DND-41 (cell line): Measurements from ENCODE around the gene CD14.

Experiments used
- ATAC-seq: fragments of 200-7000 bp; cut with Tn5 transposase; 3 replicates; pipeline ENCODE4 v1.9.1; 2021; ENCODE audit warnings: low read depth; ENCODE audit not compliant: insufficient read depth
- DNase-seq: peaks from one replicate; pipeline ENCODE4 v3.0.0-alpha.2; 2020
- H2AFZ ChIP-seq: 2 replicates; pipeline ENCODE4 v1.6.0; 2012; ENCODE audit warnings: low read depth, low read length
- H3K27ac ChIP-seq: 2 replicates; pipeline ENCODE4 v1.5.1; 2012; ENCODE audit warnings: low read length, inconsistent platforms
- H3K27me3 ChIP-seq: fragments of 200-600 bp; sonication (generic); 2 replicates; pipeline ENCODE4 v1.6.0; 2012; ENCODE audit warnings: low read length, mild to moderate bottlenecking, inconsistent platforms; ENCODE audit not compliant: insufficient read depth, poor library complexity
- H3K36me3 ChIP-seq: 2 replicates; pipeline ENCODE4 v1.5.1; 2012; ENCODE audit warnings: low read length, inconsistent platforms; ENCODE audit not compliant: insufficient read depth
- H3K4me1 ChIP-seq: 2 replicates; pipeline ENCODE4 v1.5.1; 2012; ENCODE audit warnings: mild to moderate bottlenecking, low read length; ENCODE audit not compliant: insufficient read depth
- H3K4me2 ChIP-seq: 2 replicates; pipeline ENCODE4 v1.6.0; 2012; ENCODE audit warnings: mild to moderate bottlenecking, moderate library complexity, low read length, inconsistent platforms; ENCODE audit not compliant: insufficient read depth
- H3K4me3 ChIP-seq, 2 experiments: fragments of 200-600 bp in 1 of 2; shearing (Covaris generic) in 1 of 2; 2 replicates each; pipeline ENCODE4 v1.5.1; 2012 to 2016; ENCODE audit warnings: inconsistent platforms in 2 of 2, low read length in 2 of 2, mild to moderate bottlenecking in 2 of 2, low read depth in 1 of 2, moderate library complexity in 1 of 2
- H3K79me2 ChIP-seq: 2 replicates; pipeline ENCODE4 v1.6.0; 2012; ENCODE audit warnings: low read length, inconsistent platforms; ENCODE audit not compliant: insufficient read depth
- H3K9ac ChIP-seq: 2 replicates; pipeline ENCODE4 v1.6.0; 2012; ENCODE audit warnings: low read depth, mild to moderate bottlenecking, inconsistent platforms, low read length, moderate library complexity
- H3K9me3 ChIP-seq: 2 replicates; pipeline ENCODE4 v1.5.1; 2012; ENCODE audit warnings: low read length, moderate library complexity, mild to moderate bottlenecking, inconsistent platforms; ENCODE audit not compliant: insufficient read depth, severe bottlenecking
- H4K20me1 ChIP-seq: 2 replicates; pipeline ENCODE4 v1.6.0; 2012; ENCODE audit warnings: low read length; ENCODE audit not compliant: insufficient read depth
- EZH2 ChIP-seq: IDR thresholded peaks from 3 replicates; pipeline ENCODE4 v1.6.1; 2012; ENCODE audit warnings: borderline replicate concordance, low read depth, mild to moderate bottlenecking, moderate library complexity, low read length, inconsistent platforms; ENCODE audit not compliant: severe bottlenecking
- TF ChIP-seq, protein P1 (sequence below): IDR thresholded peaks from 2 replicates; pipeline ENCODE4 v1.5.1; 2012; ENCODE audit warnings: borderline replicate concordance, low read length, moderate library complexity, mild to moderate bottlenecking; ENCODE audit not compliant: poor library complexity, severe bottlenecking; ENCODE audit errors: extremely low read depth

CD14 gene

DNA sequence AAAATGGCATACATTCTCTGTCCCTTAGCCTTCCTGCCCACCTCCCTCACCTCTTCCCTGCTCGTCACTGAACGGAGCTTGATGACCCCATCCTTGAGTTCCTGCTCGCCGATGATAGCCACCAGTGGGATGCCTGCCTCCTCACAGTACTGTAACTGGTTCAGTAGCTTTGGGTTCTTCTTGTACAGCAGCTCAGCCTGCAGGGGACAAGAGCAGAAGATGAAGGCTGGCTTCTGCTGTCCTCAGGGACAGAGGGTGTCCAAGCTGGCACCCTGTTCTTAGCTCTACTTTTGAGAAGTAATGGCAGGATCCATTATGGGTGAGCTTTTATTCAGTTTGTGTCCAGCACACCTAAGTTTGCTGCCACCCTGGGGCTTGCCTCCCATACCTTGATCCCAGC, 41.7 kb upstream of the CD14 start:
- no peak for ATAC-seq
- H3K4me2 ChIP-seq: no peak overlapping the region
- H2AFZ ChIP-seq: no peak overlapping the region
- no peak for TF ChIP-seq EZH2
- TF ChIP-seq, protein P1, sequence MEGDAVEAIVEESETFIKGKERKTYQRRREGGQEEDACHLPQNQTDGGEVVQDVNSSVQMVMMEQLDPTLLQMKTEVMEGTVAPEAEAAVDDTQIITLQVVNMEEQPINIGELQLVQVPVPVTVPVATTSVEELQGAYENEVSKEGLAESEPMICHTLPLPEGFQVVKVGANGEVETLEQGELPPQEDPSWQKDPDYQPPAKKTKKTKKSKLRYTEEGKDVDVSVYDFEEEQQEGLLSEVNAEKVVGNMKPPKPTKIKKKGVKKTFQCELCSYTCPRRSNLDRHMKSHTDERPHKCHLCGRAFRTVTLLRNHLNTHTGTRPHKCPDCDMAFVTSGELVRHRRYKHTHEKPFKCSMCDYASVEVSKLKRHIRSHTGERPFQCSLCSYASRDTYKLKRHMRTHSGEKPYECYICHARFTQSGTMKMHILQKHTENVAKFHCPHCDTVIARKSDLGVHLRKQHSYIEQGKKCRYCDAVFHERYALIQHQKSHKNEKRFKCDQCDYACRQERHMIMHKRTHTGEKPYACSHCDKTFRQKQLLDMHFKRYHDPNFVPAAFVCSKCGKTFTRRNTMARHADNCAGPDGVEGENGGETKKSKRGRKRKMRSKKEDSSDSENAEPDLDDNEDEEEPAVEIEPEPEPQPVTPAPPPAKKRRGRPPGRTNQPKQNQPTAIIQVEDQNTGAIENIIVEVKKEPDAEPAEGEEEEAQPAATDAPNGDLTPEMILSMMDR: no peak
- DNase-seq: no peak
- H3K9ac ChIP-seq: no peak overlapping the region
- H3K4me1 ChIP-seq: no peaks in the 10 kb centered on the region
- H3K79me2 ChIP-seq: no peaks in the 10 kb centered on the region
- no peak overlapping the region for H3K4me3 ChIP-seq
- peaks cover 88% of the 10 kb centered on the region for H3K36me3 ChIP-seq
- H3K27ac ChIP-seq: no peak overlapping the region
- H4K20me1 ChIP-seq: 0 out of 2 replicates have a peak, but pooled peaks cover 4% of the 10 kb centered on the region
- no peaks in the 10 kb centered on the region for H3K27me3 ChIP-seq
- no peaks in the 10 kb centered on the region for H3K9me3 ChIP-seq

DNA sequence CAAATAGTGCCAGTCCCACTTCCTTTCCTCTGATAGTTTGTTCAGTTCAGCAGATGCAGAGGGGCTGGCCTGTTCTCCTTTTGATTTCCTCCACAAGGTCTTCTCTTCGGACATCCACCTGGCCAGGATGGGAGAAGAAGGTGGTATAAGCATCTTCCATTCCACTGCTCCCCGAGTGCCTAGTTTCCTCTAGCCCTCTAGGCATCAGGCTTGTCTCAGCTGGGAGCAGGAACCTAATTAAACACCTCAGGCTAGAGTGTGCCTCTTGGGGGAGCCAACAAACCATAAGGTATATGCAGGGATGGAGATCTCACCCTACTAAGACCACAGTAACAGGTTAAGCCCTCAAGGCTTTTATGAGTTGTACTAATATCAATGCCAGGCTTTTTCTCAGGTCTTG, 41.2 kb upstream of the CD14 start:
- Histone ChIP-seq H3K36me3 (peaks cover 88% of the 10 kb centered on the region), H3K9me3 (no peaks in the 10 kb centered on the region), H3K4me3 (no peak overlapping the region), H3K79me2 (no peaks in the 10 kb centered on the region), H4K20me1 (0 out of 2 replicates have a peak, but pooled peaks cover 4% of the 10 kb centered on the region), H3K27ac (no peak overlapping the region), H3K4me1 (no peaks in the 10 kb centered on the region), H3K4me2 (no peak overlapping the region), H2AFZ (no peak overlapping the region), H3K27me3 (no peaks in the 10 kb centered on the region), H3K9ac (no peak overlapping the region)
- TF ChIP-seq, protein P1: no peak
- TF ChIP-seq EZH2: no peak
- no peak for ATAC-seq
- DNase-seq: no peak

DNA sequence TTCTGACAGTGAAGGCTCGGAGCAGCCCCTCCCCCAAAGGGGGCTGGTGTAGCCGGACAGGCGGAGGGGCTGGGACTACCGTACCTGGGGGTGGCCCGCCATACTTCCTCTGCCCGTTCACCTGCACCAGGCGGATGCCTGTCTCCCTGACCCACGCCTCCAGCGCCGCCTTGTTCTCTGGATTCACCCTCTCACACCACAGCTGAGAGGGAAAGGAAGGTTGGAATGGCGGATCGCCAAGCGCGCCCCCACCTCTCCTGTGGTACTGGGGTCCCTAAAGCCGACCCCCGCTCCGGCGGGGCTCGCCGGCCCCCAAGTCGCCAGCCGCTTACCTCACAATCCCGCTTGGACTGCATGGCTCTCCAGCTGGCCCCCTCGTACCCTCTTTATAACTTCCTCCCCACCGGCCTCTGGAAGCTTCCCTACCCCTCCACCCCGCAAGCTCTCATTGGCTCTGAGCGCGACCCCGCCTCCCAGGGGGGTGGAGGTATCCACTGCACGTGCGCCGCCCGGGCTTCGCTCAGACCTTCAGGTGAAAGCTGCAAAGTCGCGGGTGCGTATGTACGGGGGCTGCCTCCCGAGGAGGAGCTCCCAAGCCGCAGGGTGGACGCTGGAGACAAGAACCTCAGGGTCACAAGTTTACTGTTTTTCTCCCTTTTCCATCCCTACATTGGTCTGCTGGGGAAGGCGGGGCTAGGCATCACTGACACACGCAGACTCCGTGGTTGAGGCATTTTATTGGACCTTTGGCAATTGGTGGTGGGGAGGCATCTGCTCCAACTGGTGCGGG, 40.4 kb upstream of the CD14 start, which contains the start of gene DND1:
Gene DND1 (minus strand): TSS at position 390 of the 790 bp plus-strand sequence. CDS start 34 bp downstream, at position 356.
- H3K9ac ChIP-seq: no peak within 1 kb of the TSS
- H4K20me1 ChIP-seq: peaks cover 5% of the 10 kb centered on the region; the same call in 1 of the 2 replicates
- no peak within 1 kb of the TSS for H3K4me2 ChIP-seq
- peaks cover 3% of the 10 kb centered on the region; the same call in 1 of the 2 replicates for H3K79me2 ChIP-seq
- H3K27me3 ChIP-seq: no peaks in the 10 kb centered on the region
- TF ChIP-seq EZH2: no peak
- TF ChIP-seq, protein P1: no peak
- peaks cover 90% of the 10 kb centered on the region for H3K36me3 ChIP-seq
- H3K9me3 ChIP-seq: no peaks in the 10 kb centered on the region
- H3K27ac ChIP-seq: no peak within 1 kb of the TSS
- no peaks in the 10 kb centered on the region for H3K4me1 ChIP-seq
- H2AFZ ChIP-seq: no peak within 1 kb of the TSS
- H3K4me3 ChIP-seq: no peak within 1 kb of the TSS
- ATAC-seq: peak; percentile 25; the same call in 1 of the 3 replicates
- DNase-seq: no peak
